AG20443 (cell line): ENCODE data around the gene CCDC39.

Source experiments
- DNase-seq: peaks from one replicate; pipeline ENCODE4 v3.0.0; 2012; ENCODE audit warnings: low spot score, mixed read lengths

Gene CCDC39

GRCh38 chr3:180679178-180680096 lies at the start of gene CCDC39:
TSS of gene CCDC39 (minus strand) at chr3:180679489. CDS start at chr3:180679380, 109 bp downstream.
- DNase-seq, result peak; percentile 78

GRCh38 chr3:180720012-180720411 lies 40.7 kb upstream of the CCDC39 start:
- no peak for DNase-seq

GRCh38 chr3:180707896-180708295 lies 28.6 kb upstream of the CCDC39 start:
- no peak for DNase-seq

GRCh38 chr3:180705619-180706018 lies 26.3 kb upstream of the CCDC39 start:
- no peak for DNase-seq

GRCh38 chr3:180704532-180704931 lies 25.2 kb upstream of the CCDC39 start:
- no peak for DNase-seq

- DNase-seq, result no peak
These were observed 21.7 kb upstream of the CCDC39 start for GRCh38 chr3:180700941-180701340.

- no peak for DNase-seq
These were observed 19.5 kb upstream of the CCDC39 start for GRCh38 chr3:180698760-180699270.

- no peak for DNase-seq
These were observed 15.0 kb upstream of the CCDC39 start for GRCh38 chr3:180694321-180694720.

- DNase-seq, result no peak
These were observed 14.4 kb upstream of the CCDC39 start for GRCh38 chr3:180693656-180694055.

GRCh38 chr3:180690061-180690460 lies 10.8 kb upstream of the CCDC39 start:
- DNase-seq, result no peak

GRCh38 chr3:180684807-180685206 lies 5.5 kb upstream of the CCDC39 start:
- no peak for DNase-seq

GRCh38 chr3:180683816-180684215 lies 4.5 kb upstream of the CCDC39 start:
- no peak for DNase-seq

- DNase-seq, result peak; percentile 28
These were observed 775 bp upstream of the CCDC39 start for GRCh38 chr3:180680097-180680430.

GRCh38 chr3:180678231-180678630 lies 1.1 kb downstream of the CCDC39 start:
- no peak for DNase-seq

- no peak for DNase-seq
These were observed 17.8 kb downstream of the CCDC39 start for GRCh38 chr3:180661444-180661843.

- DNase-seq, result no peak
These were observed 22.2 kb downstream of the CCDC39 start for GRCh38 chr3:180657094-180657493.

- DNase-seq, result no peak
These were observed 22.9 kb downstream of the CCDC39 start for GRCh38 chr3:180656406-180656805.

- DNase-seq, result no peak
These were observed 33.0 kb downstream of the CCDC39 start for GRCh38 chr3:180646187-180646790.

- DNase-seq, result no peak
These were observed 38.3 kb downstream of the CCDC39 start for GRCh38 chr3:180640987-180641386.

GRCh38 chr3:180633722-180634121 lies 45.6 kb downstream of the CCDC39 start:
- DNase-seq, result no peak

- no peak for DNase-seq
These were observed 48.0 kb downstream of the CCDC39 start for GRCh38 chr3:180631317-180631716.

- DNase-seq, result no peak
These were observed 48.9 kb downstream of the CCDC39 start for GRCh38 chr3:180630371-180630770.

- no peak for DNase-seq
These were observed 52.4 kb downstream of the CCDC39 start for GRCh38 chr3:180626844-180627243.
